GM18498 (cell line): Measurements from ENCODE around the gene LARP4B.

ENCODE experiments used
- ATAC-seq: cut with Tn5 transposase; IDR thresholded peaks from one replicate; pipeline ENCODE4 v1.9.1; 2021; ENCODE audit warnings: mild to moderate bottlenecking, moderate library complexity; ENCODE audit not compliant: unreplicated experiment

Gene LARP4B

DNA sequence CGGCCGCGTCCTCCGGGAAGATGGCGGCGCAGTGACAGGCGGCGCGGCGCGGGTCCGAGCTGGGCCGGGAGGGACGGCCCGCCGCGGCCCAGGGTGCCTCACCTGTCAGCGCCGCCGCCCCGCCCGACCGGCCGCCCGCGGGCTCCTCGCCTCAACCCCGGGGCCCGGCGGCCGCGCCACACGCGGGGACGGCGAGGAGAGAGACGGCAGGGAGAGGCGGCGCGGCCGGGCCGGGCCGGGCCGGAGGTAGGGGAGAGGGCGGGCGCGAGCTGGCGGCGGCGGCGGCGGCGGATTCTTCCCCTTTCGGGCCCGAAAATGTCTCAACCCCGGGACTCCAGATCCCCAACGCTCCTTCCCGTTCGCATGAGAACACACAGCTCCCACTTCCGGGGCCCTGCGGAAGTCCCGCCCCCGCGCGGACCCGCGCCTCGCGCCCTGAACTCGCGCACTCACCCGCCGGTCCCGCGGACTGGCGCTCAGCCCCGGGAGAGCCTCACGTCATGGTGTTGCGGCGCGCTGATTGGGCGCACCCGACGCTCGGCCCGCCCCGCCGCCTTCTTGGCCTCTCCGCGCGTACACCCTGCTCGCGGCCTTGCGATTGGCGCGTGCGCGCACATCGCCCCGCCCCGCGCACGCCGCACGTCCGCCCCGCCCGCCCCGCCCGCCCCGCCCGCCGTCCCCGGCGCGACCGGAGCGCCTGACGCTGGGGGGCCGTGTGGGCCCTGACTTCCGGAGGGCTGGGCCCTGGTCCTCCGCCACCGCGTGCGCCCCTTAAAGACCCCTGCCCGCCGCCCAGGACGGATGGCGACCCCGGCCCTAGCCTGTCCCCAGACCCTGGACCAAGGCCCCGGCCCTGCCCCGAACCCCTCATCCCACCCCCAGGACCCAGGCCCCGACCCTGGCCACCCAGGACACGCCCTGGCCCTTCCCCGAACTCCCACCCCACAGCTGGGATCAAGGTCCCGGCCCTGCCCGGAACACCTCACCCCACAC, at the start of gene LARP4B:
Gene LARP4B (minus strand): TSS at position 380 of the 993 bp plus-strand sequence. CDS start 45,984 bp downstream, outside the sequence.
- peak; percentile 93 for ATAC-seq

DNA sequence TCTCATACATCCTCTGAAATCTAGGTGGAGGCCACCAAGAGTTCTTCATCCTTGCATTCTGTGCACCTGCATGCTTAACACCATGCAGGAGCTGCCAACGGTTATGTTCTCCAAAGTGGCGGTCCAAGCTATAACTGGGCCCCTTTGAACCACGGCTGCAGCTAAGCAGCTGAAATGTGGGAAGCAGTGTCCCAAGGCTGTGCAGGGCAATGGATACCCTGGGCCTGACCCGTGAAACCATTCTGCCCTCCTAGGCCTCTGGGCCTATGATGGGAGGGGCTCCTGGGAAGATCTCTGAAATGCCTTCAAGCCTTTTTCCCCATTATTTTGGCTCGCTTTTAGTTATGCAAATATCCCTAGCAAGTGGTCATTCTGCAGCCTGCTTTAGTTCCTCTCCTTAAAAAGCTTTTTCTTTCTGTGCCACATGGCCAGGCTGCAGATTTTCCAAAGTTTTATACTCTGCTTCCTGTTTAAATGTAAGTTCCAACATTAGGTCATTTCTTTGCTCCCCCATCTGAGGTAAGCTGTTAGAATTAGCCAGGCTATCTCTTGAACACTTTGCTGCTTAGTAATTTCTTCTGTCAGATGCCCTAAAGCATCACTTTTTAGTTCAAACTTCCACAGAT, 49.1 kb upstream of the LARP4B start:
- no peak for ATAC-seq

DNA sequence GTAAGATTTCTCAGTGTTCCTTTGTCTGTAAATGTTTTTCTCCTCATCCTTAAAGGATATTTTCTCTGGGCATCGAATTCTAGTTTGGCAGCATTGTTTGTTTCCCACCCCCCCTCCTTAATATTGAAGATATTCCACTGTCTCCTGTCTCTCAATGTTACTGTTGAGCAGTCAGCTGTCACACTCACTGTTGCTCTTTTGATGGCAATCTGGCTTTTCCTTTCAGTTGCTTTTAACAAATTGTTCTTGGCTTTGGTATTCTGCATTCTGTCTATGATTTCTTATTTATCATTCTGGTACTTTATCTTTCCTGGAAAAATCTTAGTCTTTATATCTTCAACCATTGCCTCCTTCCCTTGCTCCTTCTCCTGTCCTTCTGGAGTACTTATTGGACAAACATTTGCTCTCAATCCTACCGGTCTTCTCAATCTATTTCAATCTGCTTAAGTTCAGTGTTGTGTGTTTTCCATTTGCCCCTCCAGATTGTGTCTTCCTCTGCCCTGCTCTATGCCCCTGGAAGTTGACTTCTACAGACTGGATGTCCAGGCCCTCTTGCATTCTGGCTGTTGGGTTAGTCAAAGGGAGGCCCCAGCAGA, 47.4 kb upstream of the LARP4B start:
- no peak for ATAC-seq

DNA sequence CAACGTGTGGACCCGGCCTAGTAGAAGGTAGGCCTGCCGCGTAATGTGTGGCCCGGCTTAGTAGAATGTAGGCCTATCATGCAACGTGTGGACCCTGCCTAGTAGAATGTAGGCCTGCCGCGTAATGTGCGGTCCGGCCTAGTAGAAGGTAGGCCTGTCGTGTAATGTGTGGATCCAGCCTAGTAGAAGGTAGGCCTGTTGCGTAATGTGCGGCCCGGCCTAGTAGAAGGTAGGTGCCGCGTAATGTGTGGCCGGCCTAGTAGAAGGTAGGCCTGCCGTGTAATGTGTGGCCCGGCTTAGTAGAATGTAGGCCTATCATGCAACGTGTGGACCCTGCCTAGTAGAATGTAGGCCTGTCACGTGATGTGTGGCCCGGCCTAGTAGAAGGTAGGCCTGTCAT, 44.8 kb upstream of the LARP4B start:
- ATAC-seq: no peak

DNA sequence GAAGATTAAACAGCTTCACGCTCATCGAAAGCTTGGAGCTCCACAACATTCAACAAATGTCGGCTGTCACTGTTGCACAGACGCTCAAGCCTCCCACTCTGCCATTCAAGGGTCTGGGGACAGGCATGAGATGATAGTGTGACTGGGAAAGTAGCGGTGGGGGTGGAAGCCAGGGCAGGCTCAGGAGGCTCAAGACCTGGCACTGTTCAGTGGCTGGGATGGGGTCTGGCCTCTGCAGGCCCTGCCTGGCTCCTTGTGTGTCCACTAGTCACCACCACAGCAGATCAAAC, 43.2 kb upstream of the LARP4B start:
- ATAC-seq: no peak

DNA sequence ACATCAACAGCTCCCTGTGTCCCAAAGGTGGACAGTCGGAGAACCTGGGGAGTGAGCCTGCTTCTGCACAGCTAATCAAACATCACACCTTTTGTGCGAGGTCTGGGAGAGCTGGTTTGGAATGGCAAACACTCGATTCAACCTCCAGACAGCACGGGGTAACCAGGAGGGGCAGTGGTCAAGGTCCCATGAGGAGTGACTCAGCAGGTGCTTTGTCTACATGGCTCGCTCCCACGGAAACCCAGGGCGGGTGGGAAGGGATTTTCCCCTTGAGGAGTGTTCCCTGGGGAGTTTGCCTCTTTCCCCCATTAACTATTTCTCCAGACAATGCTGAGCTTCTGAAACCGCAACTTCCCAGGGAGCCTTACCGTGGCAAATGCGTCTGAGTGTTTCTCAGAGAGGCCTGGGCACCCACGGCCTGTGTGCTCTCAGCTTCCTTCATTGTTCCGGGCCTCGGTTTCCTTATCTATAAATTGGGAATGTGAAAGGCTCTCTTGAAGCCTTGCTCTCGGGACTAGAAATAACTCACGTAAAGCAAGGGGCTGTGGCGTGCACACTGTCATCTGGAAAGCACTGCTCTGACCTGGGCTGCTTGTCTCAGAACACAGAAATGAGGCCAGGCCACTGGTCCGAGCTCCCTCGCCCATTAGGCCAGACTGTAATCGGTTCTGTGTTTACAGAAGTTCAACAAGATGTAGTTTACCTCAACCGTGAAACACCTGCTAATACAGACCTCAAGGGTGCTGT, 42.7 kb upstream of the LARP4B start:
- ATAC-seq: no peak

DNA sequence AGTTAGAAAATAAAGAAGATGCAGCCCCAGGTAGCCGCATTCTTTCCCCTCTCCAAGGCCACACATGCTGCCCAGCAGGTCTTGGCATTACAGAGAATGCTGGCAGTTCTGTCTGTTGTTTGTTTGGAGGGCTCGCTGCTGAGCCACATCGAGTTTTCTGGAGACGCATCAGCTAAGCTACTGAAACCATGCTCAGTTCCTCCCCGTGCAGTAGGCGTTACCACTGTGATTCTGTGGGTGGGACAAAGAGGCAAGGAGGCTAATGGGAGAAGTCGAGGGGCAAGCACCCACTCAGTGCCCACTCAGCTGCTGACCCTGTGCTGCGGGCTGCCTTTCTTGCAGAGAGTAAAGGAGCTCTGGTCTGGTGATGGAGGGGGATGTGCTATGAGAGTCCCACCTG, 41.3 kb upstream of the LARP4B start:
- no peak for ATAC-seq

DNA sequence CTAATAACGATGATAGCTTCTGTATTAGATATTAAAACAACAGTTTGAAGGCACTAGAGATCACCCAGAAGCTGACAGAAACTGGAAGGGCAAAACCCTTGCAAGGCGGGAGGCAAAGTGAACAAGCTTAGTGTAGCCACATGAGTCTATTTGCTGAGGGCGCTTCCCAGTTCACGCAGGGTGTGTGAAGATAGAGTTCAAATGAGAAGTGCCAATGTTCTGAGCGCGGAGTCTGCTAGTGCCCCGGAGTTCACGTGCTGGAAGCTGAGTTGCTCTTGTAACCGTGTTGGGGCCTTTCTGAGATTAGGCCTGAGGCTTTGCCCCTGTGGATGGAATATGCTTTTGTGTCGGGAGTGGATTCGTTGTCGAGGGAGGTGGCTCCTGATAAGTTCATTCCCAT, 40.1 kb upstream of the LARP4B start:
- ATAC-seq: no peak

DNA sequence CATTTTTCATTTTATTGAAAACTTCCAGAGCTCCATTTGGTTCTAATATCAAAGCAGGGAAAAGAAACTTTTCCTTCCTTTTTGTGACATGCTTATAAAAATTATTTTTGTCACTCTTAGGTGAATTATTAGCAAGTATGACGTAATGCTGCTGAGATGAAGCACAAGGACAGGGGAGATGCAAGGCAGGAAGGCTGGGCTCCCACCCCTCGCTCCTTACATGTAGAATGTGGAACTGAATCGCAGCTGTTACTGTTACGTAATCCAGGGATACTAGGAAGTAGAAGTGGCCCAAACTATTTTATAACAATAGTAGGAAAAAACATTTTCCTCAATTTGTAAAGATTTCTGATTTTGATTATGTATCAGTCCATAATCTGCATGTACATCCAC, 39.6 kb upstream of the LARP4B start:
- ATAC-seq: no peak

DNA sequence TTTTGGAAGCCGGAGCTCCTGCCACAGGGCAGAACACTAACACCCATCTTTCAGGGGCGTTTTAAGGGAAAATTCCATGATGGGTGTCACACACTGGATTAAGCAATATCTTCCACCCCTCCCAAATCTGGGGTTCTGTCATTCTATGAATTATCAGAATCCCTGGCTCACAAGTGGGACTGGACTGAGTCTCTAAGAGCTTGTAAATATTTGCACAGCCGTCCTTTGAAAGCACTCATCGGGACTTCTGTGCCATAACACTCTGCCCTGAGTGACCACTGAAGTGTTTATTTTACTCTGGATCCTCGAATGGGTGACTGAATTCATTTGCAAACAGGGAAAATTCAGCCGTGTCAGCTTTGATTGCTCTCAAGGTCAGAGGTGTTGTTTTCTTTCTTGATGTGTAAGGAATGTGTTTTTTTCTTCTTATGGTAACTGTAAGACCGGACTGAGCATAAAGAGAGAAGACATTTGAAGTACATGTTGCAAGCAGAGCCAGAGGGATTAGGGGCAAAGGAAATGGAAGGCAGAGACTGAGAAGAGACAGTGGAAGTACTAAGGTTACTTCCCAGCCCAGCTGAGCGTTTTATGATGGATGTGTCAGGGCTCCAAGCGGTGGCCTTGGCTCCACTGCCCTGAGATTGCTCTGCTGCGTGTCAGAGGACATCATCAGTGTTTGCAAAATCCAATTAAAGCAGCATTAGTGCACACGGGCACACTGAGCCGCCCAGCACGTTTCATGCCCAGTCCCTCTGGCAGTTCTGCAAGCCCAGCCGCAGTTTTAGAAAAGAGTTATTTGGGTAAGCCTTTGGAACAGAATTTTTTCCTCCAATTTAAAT, 39.0 kb upstream of the LARP4B start:
- ATAC-seq: no peak

DNA sequence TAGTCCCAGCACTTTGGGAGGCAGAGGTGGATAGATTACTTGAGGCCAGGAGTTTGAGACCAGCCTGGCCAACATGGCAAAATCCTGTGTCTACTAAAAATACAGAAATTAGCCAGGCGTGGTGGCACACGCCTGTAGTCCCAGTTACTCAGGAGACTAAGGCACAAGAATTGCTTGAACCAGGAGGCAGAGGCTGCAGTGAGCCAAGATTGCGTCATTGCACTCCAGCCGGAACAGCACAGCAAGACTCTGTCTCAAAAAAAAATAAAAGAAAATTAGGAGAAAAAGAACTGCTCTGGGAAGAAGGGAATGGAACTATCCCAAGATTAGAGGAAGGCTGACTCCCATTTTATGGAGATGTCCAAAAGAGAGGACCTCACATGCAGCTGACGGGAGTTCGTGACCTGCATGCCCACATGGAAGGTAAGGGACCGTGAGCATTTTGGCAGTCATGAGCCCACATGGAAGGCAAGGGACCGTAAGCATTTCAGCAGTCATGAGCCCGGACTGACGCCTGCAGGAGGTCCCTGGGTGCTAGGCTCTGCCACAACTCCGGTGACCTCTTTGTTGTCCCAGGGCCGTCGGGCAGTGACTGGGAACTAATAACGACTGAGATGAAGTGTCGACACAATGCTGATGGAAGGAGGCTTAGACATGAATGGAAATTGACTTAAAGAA, 38.1 kb upstream of the LARP4B start:
- no peak for ATAC-seq

DNA sequence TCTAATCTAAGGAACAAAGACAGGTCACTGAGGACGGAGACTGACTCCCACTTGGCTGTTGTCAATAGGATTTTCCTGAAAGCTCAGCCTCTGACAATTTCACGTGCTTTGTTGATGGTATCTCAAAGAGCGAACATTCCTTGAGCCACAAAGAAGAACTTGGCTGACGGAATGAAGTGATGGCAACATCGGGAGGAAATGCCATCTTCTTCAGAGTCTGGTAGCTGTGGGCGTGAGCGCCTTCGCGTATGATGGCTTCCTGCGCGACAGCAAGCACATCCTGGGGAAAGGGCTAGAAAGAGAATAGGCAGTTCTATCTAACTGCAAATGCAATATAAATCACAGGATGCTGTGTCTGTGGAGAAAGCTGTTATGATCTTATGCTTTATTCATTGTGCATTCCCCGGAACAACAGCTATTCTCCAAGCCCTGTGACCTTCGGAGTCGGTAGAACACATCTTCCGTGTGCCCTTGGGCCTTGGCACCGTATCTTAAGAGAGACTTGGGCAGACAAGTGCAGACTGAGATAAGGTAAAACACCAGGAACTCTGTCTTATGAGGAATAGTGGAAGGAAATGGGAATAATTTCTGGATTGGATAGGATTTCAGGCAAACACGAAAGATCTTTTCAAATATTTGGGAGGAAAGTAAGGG, 37.2 kb upstream of the LARP4B start:
- no peak for ATAC-seq

DNA sequence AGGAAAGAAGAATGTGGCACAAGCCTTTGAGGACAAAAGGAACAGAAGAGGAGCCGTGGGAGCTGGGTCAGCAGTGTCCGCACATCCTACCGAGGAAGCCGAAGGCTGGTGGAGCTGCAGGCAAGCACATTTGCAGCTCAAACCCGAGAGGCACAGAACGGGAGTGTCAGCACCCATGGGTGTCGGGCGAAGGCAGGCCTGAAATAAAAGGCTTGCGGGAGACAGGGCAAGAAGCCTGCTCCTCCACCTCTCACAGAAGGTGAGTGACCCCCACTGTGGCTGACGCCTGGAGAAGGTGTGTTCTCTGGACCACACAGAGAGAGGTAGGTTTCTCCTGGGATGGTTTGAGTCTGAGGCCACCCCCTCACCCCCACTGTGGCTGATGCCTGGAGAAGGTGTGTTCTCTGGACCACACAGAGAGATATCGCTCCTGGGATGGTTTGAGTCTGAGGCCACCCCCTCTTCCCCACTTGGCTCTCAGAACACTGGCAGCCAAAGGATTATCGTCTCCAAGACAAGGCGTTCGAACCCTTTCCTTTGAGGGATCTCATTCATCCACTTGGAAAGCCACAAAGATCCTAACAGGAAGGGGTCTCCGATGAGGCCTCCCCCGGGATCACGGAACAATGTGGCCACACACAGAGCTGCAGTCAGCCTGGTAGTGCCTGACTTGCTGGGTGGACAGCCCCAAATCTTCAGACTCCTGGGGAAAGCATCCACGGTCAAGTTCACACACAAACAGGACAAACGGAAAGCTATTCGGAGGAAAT, 35.1 kb upstream of the LARP4B start:
- no peak for ATAC-seq

DNA sequence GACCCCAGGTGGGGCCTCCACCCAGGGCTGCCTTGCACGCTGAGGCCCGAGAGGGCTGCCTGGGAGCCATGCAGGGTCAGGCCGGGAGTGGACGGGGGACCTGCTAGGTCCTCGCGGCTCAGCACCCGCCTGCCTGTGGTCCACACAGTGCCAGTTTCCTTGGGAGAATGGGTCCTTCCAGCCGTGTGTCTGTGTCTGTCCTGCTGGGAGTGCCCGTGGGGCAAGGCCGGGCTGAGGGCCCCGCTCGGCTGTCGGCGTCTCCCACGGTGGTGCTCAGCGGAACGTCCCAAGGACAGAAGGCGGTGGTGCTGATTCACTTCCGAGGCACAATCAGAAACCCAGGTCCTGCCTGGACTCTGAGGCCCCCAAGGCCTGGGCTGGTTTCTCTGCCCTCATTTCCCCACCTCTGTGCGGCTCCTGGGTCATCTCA, 33.5 kb upstream of the LARP4B start:
- ATAC-seq: no peak

DNA sequence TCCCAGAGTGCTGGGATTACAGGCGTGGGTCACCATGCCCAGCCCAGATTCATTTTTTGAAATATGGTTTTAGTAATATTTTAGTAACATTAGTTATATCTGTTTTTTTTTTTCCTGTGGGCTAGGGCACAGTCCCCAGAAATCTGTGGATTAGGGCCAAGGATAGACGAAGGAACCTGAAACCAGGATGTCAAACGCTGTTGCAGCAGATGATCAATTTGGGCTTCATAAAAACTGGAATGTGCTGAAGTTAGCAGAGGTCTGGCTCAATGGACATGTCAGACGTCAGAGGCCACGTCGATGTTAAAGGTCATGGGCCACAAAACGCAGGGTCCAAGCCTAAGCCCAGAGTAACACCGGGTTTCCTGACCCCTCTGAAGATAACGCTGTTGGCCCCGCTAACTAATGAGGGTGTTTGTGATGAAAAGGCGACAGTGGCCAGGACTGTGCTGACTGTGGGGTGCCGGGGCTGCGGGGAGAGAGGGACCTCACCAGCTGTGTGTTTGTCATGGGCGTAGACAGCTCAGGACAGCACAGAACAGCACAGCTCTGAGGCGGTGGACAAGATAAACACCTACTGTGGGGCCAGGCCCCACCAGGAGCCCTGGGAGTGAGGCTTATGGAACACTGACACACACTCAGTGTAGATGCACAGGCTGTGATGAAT, 32.9 kb upstream of the LARP4B start:
- no peak for ATAC-seq

DNA sequence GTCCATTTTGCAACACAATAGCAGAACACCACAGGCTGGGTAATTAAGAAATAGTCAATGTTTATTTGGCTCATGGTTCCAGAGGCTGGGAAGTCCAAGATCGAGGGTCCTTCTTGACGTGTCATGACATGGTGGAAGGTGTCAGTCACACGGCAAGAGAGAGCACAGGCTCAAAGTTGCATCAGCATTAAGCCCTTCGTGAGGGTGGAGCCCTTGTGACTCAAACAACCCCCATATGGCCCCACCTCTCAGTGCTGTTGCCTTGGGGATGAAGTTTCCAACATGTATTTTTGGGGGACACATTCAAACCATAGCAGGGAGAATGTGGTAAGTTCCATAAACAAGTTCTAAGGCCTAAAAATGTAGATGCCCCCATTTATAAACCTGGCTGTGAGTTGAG, 32.1 kb upstream of the LARP4B start:
- ATAC-seq: no peak

DNA sequence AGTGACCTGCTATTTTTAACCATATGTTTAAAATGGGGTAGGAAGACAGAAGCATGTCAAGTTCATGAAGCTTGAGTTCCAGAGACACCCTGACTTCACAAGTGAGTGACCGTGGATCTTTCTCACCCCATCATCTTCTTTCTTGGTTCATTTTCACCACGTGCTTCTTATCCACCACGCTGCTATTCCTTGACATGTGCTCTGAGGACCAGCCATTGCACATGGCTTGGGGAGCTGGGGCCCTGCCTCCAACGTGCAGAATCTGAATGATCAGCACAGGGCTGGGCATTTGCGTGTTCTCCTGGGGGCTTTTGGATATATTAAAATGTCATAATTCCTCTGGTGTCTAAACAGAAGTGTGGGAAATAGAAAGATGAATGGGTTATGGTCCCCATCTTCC, 31.7 kb upstream of the LARP4B start:
- no peak for ATAC-seq

DNA sequence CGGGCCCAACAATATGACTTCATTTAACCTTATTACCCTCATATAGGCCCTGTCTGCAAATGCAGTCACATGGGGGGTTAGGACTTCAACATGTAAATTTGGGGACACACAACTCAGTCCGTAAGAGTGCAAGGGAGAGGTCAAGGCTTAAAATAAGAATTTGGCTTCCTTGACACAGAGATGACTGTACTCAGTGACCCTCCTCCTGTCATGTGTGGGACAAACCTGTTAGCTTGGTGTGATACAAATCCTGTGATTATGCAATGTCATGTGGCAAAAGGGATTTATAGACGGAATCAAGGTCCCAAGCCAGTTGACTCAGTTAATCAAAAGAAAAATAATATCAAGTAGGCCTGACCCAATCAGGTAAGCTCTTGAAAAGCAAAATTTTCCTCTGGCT, 30.8 kb upstream of the LARP4B start:
- no peak for ATAC-seq
